ENCODE results near the gene TMEM54.

DNA sequence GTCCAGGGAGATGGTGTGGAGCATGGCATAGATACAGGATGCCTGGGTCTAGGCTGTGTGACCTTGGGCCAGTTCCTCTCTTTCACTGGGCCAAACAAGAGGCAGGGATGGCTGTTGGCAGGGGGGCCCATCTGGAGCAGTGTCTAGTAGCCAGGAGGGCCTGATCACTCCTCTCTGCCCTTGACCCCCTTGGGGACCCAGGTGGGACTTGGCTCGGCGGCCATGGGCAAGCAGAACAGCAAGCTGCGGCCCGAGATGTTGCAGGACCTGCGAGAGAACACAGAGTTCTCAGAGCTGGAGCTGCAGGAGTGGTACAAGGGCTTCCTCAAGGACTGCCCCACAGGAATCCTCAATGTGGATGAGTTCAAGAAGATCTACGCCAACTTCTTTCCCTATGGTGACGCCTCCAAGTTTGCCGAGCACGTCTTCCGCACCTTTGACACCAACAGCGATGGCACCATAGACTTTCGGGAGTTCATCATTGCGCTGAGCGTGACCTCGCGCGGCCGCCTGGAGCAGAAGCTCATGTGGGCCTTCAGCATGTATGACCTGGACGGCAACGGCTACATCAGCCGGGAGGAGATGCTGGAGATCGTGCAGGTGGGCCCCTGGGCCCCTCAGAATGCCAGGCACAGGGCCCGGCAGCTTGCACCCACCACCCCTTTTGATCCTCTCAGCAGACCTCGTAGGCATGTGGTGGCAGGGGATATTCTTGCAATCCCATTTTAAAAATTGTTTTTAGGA, 12.3 kb downstream of the TMEM54 start:
- TF ChIP-seq, protein P1, sequence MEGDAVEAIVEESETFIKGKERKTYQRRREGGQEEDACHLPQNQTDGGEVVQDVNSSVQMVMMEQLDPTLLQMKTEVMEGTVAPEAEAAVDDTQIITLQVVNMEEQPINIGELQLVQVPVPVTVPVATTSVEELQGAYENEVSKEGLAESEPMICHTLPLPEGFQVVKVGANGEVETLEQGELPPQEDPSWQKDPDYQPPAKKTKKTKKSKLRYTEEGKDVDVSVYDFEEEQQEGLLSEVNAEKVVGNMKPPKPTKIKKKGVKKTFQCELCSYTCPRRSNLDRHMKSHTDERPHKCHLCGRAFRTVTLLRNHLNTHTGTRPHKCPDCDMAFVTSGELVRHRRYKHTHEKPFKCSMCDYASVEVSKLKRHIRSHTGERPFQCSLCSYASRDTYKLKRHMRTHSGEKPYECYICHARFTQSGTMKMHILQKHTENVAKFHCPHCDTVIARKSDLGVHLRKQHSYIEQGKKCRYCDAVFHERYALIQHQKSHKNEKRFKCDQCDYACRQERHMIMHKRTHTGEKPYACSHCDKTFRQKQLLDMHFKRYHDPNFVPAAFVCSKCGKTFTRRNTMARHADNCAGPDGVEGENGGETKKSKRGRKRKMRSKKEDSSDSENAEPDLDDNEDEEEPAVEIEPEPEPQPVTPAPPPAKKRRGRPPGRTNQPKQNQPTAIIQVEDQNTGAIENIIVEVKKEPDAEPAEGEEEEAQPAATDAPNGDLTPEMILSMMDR (IDR thresholded peaks at IDR 0.05; ENCODE audit: insufficient read depth, low read depth, low read length) = no peak
- no peak for TF ChIP-seq EZH2 (IDR thresholded peaks at IDR 0.05; ENCODE audit: insufficient read depth, low read length)
